ENCODE measurements around the gene PLIN1.

- TF ChIP-seq POLR2AphosphoS5 (IDR thresholded peaks at IDR 0.05) (no peak), CTCF (IDR thresholded peaks at IDR 0.05 in 8 of 11, conservative IDR thresholded peaks at IDR 0.05 in 3 of 11) (no peak), POLR2A (IDR thresholded peaks at IDR 0.05) (no peak)
Observed at GRCh38 chr15:89669309-89669865, 9.8 kb downstream of the PLIN1 start.
